Nasal cavity respiratory epithelium epithelial cell of viscerocranial mucosa (primary cell): ENCODE data around the gene CYP2C8. TPM values are rescaled to one million over a fixed set of nuclear protein-coding genes. Genes with fewer than 3 reads are reported as not detected.

Experiments used
- total RNA-seq: library from RNA; depleted of rRNA; stranded (reverse); fragments of >200 nt; gene quantifications from 2 replicates; pipeline ENCODE4 v1.2.3, GENCODE V29; 2014

The CYP2C8 gene
- 0.14 and 0.34 TPM in 2 replicates for total RNA-seq

GRCh38 chr10:95069286-95069685, at the start of gene CYP2C8:
CYP2C8 (minus strand) TSS chr10:95069497; CDS start chr10:95069402, 95 bp downstream.

Other genes with a start within 250 kb of the CYP2C8 start
- 0.71 TPM in 1 of 2 replicates, not detected in the other for gene CYP2C9, start 130.8 kb downstream of the CYP2C8 start, total RNA-seq
- not detected in 2 replicates for gene ACSM6, start 124.7 kb upstream of the CYP2C8 start, total RNA-seq
- 27.0 and 105 TPM in 2 replicates for gene PDLIM1, start 221.5 kb upstream of the CYP2C8 start, total RNA-seq